HCT116 (cell line): ENCODE measurements around the gene PCDHGA4. TPM values are rescaled to one million over a fixed set of nuclear protein-coding genes. Genes with fewer than 3 reads are reported as not detected.

Experiments used
- CEBPB ChIP-seq: IDR thresholded peaks from 2 replicates; pipeline ENCODE4 v1.6.1; 2012; ENCODE audit warnings: low read depth
- CTCF ChIP-seq, 3 experiments: fragments of 200-600 bp in 1 of 3; sonication (generic) in 1 of 3; IDR thresholded peaks in 2 of 3; conservative IDR thresholded peaks in 1 of 3; 2 replicates each; pipeline ENCODE4 v1.5.1; 2012 to 2017; ENCODE audit warnings: low read depth in 2 of 3, low read length in 2 of 3, antibody characterized with exemption in 1 of 3, borderline replicate concordance in 1 of 3, control low read depth in 1 of 3, mild to moderate bottlenecking in 1 of 3, mixed read lengths in 1 of 3, mixed run types in 1 of 3, moderate library complexity in 1 of 3; ENCODE audit not compliant: insufficient read depth in 1 of 3
- EGR1 ChIP-seq: IDR thresholded peaks from 2 replicates; pipeline ENCODE4 v1.6.1; 2012; ENCODE audit warnings: low read depth
- ELF1 ChIP-seq: IDR thresholded peaks from 2 replicates; pipeline ENCODE4 v1.6.1; 2012; ENCODE audit warnings: low read depth, borderline replicate concordance
- JUND ChIP-seq: IDR thresholded peaks from 2 replicates; pipeline ENCODE4 v1.6.1; 2012
- POLR2AphosphoS5 ChIP-seq: IDR thresholded peaks from 2 replicates; pipeline ENCODE4 v1.6.1; 2011; ENCODE audit warnings: mild to moderate bottlenecking, low read depth, low read length, moderate library complexity
- SIN3A ChIP-seq: IDR thresholded peaks from 2 replicates; pipeline ENCODE4 v1.6.1; 2012; ENCODE audit warnings: low read depth
- SRF ChIP-seq: IDR thresholded peaks from 2 replicates; pipeline ENCODE4 v1.6.1; 2012; ENCODE audit warnings: low read depth
- YY1 ChIP-seq: IDR thresholded peaks from 2 replicates; pipeline ENCODE4 v1.6.1; 2011; ENCODE audit warnings: low read length, low read depth, moderate library complexity, mild to moderate bottlenecking; ENCODE audit not compliant: insufficient replicate concordance; ENCODE audit errors: extremely low read depth
- ZBTB33 ChIP-seq: IDR thresholded peaks from 2 replicates; pipeline ENCODE4 v1.6.1; 2011; ENCODE audit warnings: mild to moderate bottlenecking, low read length, moderate library complexity; ENCODE audit not compliant: insufficient replicate concordance; ENCODE audit errors: extremely low read depth
- ZFX ChIP-seq: fragments of 450-650 bp; IDR thresholded peaks from 2 replicates; pipeline ENCODE4 v1.6.1; 2017
- total RNA-seq: library from RNA; stranded (reverse); gene quantifications from one replicate; pipeline ENCODE4 v1.2.1, GENCODE V29; 2021; ENCODE audit not compliant: unreplicated experiment

The PCDHGA4 gene
- total RNA-seq, 1 experiment from 2014 or later: not detected

- TF ChIP-seq CTCF (IDR thresholded peaks at IDR 0.05 in 2 of 3, conservative IDR thresholded peaks at IDR 0.05 in 1 of 3; ENCODE audit: borderline replicate concordance in 1 of 3, insufficient read depth in 1 of 3, low read depth in 2 of 3, low read length in 2 of 3) (peak; percentile 60 to 91 (median 84)), SIN3A (peak; percentile 70; the same call in 1 of the 2 replicates), YY1 (peak; percentile 92), ELF1 (peak; percentile 82), ZFX (peak; percentile 95), CEBPB (no peak), ZBTB33 (peak; percentile 93), SRF (no peak), JUND (no peak), POLR2AphosphoS5 (peak; percentile 99), EGR1 (no peak)
- TF ChIP-seq, all 23 proteins: peak for 11
These were observed 34.3 kb upstream of the PCDHGA4 start, which contains the start of gene TAF7 (continued) for GRCh38 chr5:141320225-141321169.
